Common myeloid progenitor, CD34-positive (primary cell): ENCODE measurements around the gene ARHGAP26.

Experiments
- CTCF ChIA-PET: fragments of 350-600 bp; sonication (Branson Sonifier 250); formaldehyde crosslinking; loops from one replicate; lab custom pipeline; 2021; ENCODE audit warnings: antibody characterized with exemption; lab: Charles Lee
- POLR2A ChIA-PET: fragments of 350-600 bp; sonication (Branson Sonifier 250); formaldehyde crosslinking; loops from one replicate; lab custom pipeline; 2021; ENCODE audit warnings: antibody characterized with exemption; lab: Charles Lee
- DNase-seq, 3 donors: peaks; one replicate each; pipeline versions ENCODE4 v3.0.0 to v3.0.0-alpha.2; 2013
- H3K27ac ChIP-seq, 2 experiments: 1 replicate in 1 of 2; 2 replicates in 1 of 2; pipeline ENCODE4 v1.7.0; 2013; ENCODE audit warnings: inconsistent platforms in 2 of 2, low read length in 2 of 2, mild to moderate bottlenecking in 2 of 2, low read depth in 1 of 2, moderate library complexity in 1 of 2; ENCODE audit not compliant: severe bottlenecking in 2 of 2, insufficient read depth in 1 of 2, poor library complexity in 1 of 2
- H3K27me3 ChIP-seq, 5 experiments: replicated peaks in 2 of 5; 1 replicate in 3 of 5; 2 replicates in 2 of 5; pipeline versions ENCODE4 v1.6.1 to v1.7.0; 2013; ENCODE audit warnings: low read length in 4 of 5, mild to moderate bottlenecking in 2 of 5, moderate library complexity in 2 of 5, inconsistent platforms in 1 of 5; ENCODE audit not compliant: insufficient read depth in 5 of 5, control insufficient read depth in 4 of 5
- H3K36me3 ChIP-seq, 4 experiments: 1 replicate in 2 of 4; 2 replicates in 2 of 4; pipeline versions ENCODE4 v1.6.1 to v1.7.0; 2013; ENCODE audit warnings: low read length in 3 of 4, control low read depth in 1 of 4, mild to moderate bottlenecking in 1 of 4; ENCODE audit not compliant: control insufficient read depth in 4 of 4, insufficient read depth in 4 of 4
- H3K4me1 ChIP-seq, 4 experiments: 1 replicate in 3 of 4; 2 replicates in 1 of 4; pipeline versions ENCODE4 v1.6.1 to v1.7.1; 2013; ENCODE audit warnings: low read length in 3 of 4, mild to moderate bottlenecking in 3 of 4, control low read depth in 1 of 4, inconsistent platforms in 1 of 4, moderate library complexity in 1 of 4; ENCODE audit not compliant: control insufficient read depth in 4 of 4, insufficient read depth in 4 of 4; ENCODE audit errors: control extremely low read depth in 1 of 4
- H3K4me3 ChIP-seq, 7 experiments: 1 replicate in 4 of 7; 2 replicates in 3 of 7; pipeline versions ENCODE4 v1.5.1 to v1.7.0; 2013; ENCODE audit warnings: mild to moderate bottlenecking in 7 of 7, low read length in 6 of 7, moderate library complexity in 6 of 7, inconsistent platforms in 2 of 7, low read depth in 2 of 7, control low read depth in 1 of 7; ENCODE audit not compliant: insufficient read depth in 4 of 7, control insufficient read depth in 1 of 7; ENCODE audit errors: extremely low read depth in 1 of 7
- H3K9me3 ChIP-seq, 5 experiments: 1 replicate in 4 of 5; 2 replicates in 1 of 5; pipeline versions ENCODE4 v1.6.1 to v1.7.1; 2013; ENCODE audit warnings: low read length in 4 of 5, mild to moderate bottlenecking in 2 of 5, inconsistent platforms in 1 of 5, low read depth in 1 of 5, moderate library complexity in 1 of 5; ENCODE audit not compliant: control insufficient read depth in 4 of 5, insufficient read depth in 2 of 5; ENCODE audit errors: control extremely low read depth in 1 of 5
- WGBS: methylation state at CpG from one replicate; pipeline ENCODE4 v1.1.5; 2013; ENCODE audit not compliant: insufficient coverage; 5-methylcytosine and 5-hydroxymethylcytosine counted together

Gene ARHGAP26

GRCh38 chr5:142886956-142887355, 116.8 kb downstream of the ARHGAP26 start:
- CTCF ChIA-PET: interaction anchor here (0.9 to 27.9 kb wide), 11 partner anchors 11 to 231 kb away, joined by 3 to 1011 read pairs (median 5); no protein-coding TSS in a partner anchor
- no peaks in the 10 kb centered on the region for H3K4me1 ChIP-seq
- no peak overlapping the region for H3K4me3 ChIP-seq
- H3K36me3 ChIP-seq: peaks cover 0 to 7% (median 0%) of the 10 kb centered on the region in 4 experiments
- H3K27me3 ChIP-seq: no peaks in the 10 kb centered on the region
- WGBS: 83% methylated on average over 1 of the region's 2 CpGs
- H3K27ac ChIP-seq: no peak overlapping the region
- POLR2A ChIA-PET: no interaction called here
- no peak for DNase-seq
- no peaks in the 10 kb centered on the region for H3K9me3 ChIP-seq

GRCh38 chr5:142888469-142889085, 118.4 kb downstream of the ARHGAP26 start:
- Histone ChIP-seq H3K9me3 (no peaks in the 10 kb centered on the region), H3K27me3 (no peaks in the 10 kb centered on the region), H3K4me3 (no peak overlapping the region), H3K36me3 (peaks cover 0 to 3% (median 0%) of the 10 kb centered on the region in 4 experiments), H3K27ac (no peak overlapping the region), H3K4me1 (no peaks in the 10 kb centered on the region)
- DNase-seq: peak; percentile 36 to 53 (median 39)
- CTCF ChIA-PET: interaction anchor here (0.6 to 27.9 kb wide), 31 partner anchors 9 to 794 kb away, joined by 3 to 1011 read pairs (median 3); no protein-coding TSS in a partner anchor
- 55% methylated on average over 8 of the region's 9 CpGs for WGBS
- POLR2A ChIA-PET: no interaction called here

- peaks cover 0 to 7% (median 2%) of the 10 kb centered on the region in 4 experiments for H3K36me3 ChIP-seq
- H3K4me1 ChIP-seq: no peaks in the 10 kb centered on the region
- H3K27me3 ChIP-seq: no peaks in the 10 kb centered on the region
- no CpG with 5 or more reads among the region's 3 CpGs for WGBS
- no peak overlapping the region for H3K27ac ChIP-seq
- no peak for DNase-seq
- no peaks in the 10 kb centered on the region for H3K9me3 ChIP-seq
- CTCF ChIA-PET: interaction anchor here (1.3 to 27.9 kb wide), 5 partner anchors 12 to 302 kb away, joined by 3 to 1011 read pairs (median 4); no protein-coding TSS in a partner anchor
- H3K4me3 ChIP-seq: no peak overlapping the region
- POLR2A ChIA-PET: no interaction called here
These were observed 121.8 kb downstream of the ARHGAP26 start for GRCh38 chr5:142892021-142892420.

- no peaks in the 10 kb centered on the region for H3K27me3 ChIP-seq
- H3K4me1 ChIP-seq: peaks cover 0 to under 1% (median 0%) of the 10 kb centered on the region in 4 experiments
- peaks cover 0 to 7% (median 3%) of the 10 kb centered on the region in 4 experiments for H3K36me3 ChIP-seq
- CTCF ChIA-PET: interaction anchor here (27.9 kb wide), 1 partner anchor 184 kb away, joined by 1011 read pairs; no protein-coding TSS in a partner anchor
- no peaks in the 10 kb centered on the region for H3K9me3 ChIP-seq
- H3K4me3 ChIP-seq: no peak overlapping the region
- no peak for DNase-seq
- POLR2A ChIA-PET: no interaction called here
- no CpG with 5 or more reads among the region's 2 CpGs for WGBS
- no peak overlapping the region for H3K27ac ChIP-seq
These were observed 124.1 kb downstream of the ARHGAP26 start for GRCh38 chr5:142894315-142894714.

GRCh38 chr5:142894749-142895148, 124.6 kb downstream of the ARHGAP26 start:
- H3K9me3 ChIP-seq: no peaks in the 10 kb centered on the region
- no peak for DNase-seq
- no peak overlapping the region for H3K4me3 ChIP-seq
- H3K4me1 ChIP-seq: peaks cover 0 to 3% (median 0%) of the 10 kb centered on the region in 4 experiments
- POLR2A ChIA-PET: no interaction called here
- no CpG with 5 or more reads among the region's 1 CpG for WGBS
- H3K27ac ChIP-seq: no peak overlapping the region
- H3K27me3 ChIP-seq: no peaks in the 10 kb centered on the region
- CTCF ChIA-PET: no interaction called here
- peaks cover 0 to 7% (median 3%) of the 10 kb centered on the region in 4 experiments for H3K36me3 ChIP-seq

- WGBS: no CpG with 5 or more reads among the region's 2 CpGs
- no peak overlapping the region for H3K27ac ChIP-seq
- no peaks in the 10 kb centered on the region for H3K27me3 ChIP-seq
- CTCF ChIA-PET: interaction anchor here (1.3 to 4.4 kb wide), 4 partner anchors 9 to 183 kb away, joined by 4 to 32 read pairs (median 8); no protein-coding TSS in a partner anchor
- H3K9me3 ChIP-seq: no peaks in the 10 kb centered on the region
- POLR2A ChIA-PET: interaction anchor here (0.5 kb wide), 1 partner anchor 19 kb away, joined by 5 read pairs; no protein-coding TSS in a partner anchor
- DNase-seq: no peak
- H3K36me3 ChIP-seq: peaks cover 0 to 7% (median 3%) of the 10 kb centered on the region in 4 experiments
- no peak overlapping the region for H3K4me3 ChIP-seq
- peaks cover 0 to 3% (median 0%) of the 10 kb centered on the region in 4 experiments for H3K4me1 ChIP-seq
These were observed 126.3 kb downstream of the ARHGAP26 start for GRCh38 chr5:142896325-142897007.
